Natural killer cell (primary cell): ENCODE measurements around the gene ERICH3. TPM values are rescaled to one million over a fixed set of nuclear protein-coding genes. Genes with fewer than 3 reads are reported as not detected.

Experiments used
- ATAC-seq, 3 donors: fragments of 150-1000 bp in 2 of 3; fragments of 200-7000 bp in 1 of 3; cut with Tn5 transposase; 1 replicate in 1 of 3; 2 replicates in 2 of 3; pipeline ENCODE4 v1.10.0; 2021; ENCODE audit warnings: mild to moderate bottlenecking in 2 of 3, moderate library complexity in 2 of 3
- DNase-seq, 2 donors: peaks; one replicate each; pipeline versions ENCODE4 v3.0.0 to v3.0.0-alpha.2; 2013 to 2021; ENCODE audit warnings: mixed read lengths in 1 of 2
- H3K27ac ChIP-seq: one replicate; pipeline ENCODE4 v1.5.1; 2013; ENCODE audit warnings: mild to moderate bottlenecking, low read length
- H3K27me3 ChIP-seq: one replicate; pipeline ENCODE4 v1.6.1; 2013; ENCODE audit warnings: low read length; ENCODE audit not compliant: control insufficient read depth, insufficient read depth
- H3K36me3 ChIP-seq: one replicate; pipeline ENCODE4 v1.6.1; 2013; ENCODE audit warnings: low read length; ENCODE audit not compliant: control insufficient read depth, insufficient read depth
- H3K4me1 ChIP-seq: one replicate; pipeline ENCODE4 v1.6.1; 2013; ENCODE audit warnings: low read length; ENCODE audit not compliant: control insufficient read depth, insufficient read depth
- H3K4me3 ChIP-seq: one replicate; pipeline ENCODE4 v1.5.1; 2013; ENCODE audit warnings: low read length
- H3K9me3 ChIP-seq: one replicate; pipeline ENCODE4 v1.6.1; 2013; ENCODE audit warnings: low read length; ENCODE audit not compliant: control insufficient read depth, insufficient read depth
- H3K27ac Mint-ChIP-seq, 2 donors: one replicate each; pipeline ENCODE4 v1.8.0; 2022; ENCODE audit warnings: mild to moderate bottlenecking in 2 of 2, mixed read lengths in 2 of 2, moderate library complexity in 1 of 2
- H3K27me3 Mint-ChIP-seq, 2 donors: one replicate each; pipeline ENCODE4 v1.8.0; 2022; ENCODE audit warnings: low read depth in 2 of 2, mixed read lengths in 2 of 2
- H3K36me3 Mint-ChIP-seq: one replicate; pipeline ENCODE4 v1.8.0; 2022; ENCODE audit warnings: mixed read lengths
- H3K4me1 Mint-ChIP-seq, 2 donors: one replicate each; pipeline ENCODE4 v1.8.0; 2022; ENCODE audit warnings: mixed read lengths in 2 of 2
- H3K4me3 Mint-ChIP-seq: one replicate; pipeline ENCODE4 v1.8.0; 2022; ENCODE audit warnings: mild to moderate bottlenecking, moderate library complexity, mixed read lengths
- H3K9me3 Mint-ChIP-seq, 2 donors: one replicate each; pipeline ENCODE4 v1.8.0; 2022; ENCODE audit warnings: mixed read lengths in 2 of 2
- CTCF ChIP-seq: fragments of 200-600 bp; IDR thresholded peaks from one replicate; pipeline ENCODE4 v1.8.0; 2022; ENCODE audit warnings: antibody characterized with exemption
- WGBS: methylation state at CpG from one replicate; pipeline ENCODE4 v1.1.7; 2013; ENCODE audit warnings: missing lambda C conversion rate; ENCODE audit not compliant: insufficient coverage; 5-methylcytosine and 5-hydroxymethylcytosine counted together
- intact Hi-C: fragments of 100-400 bp; cut with micrococcal nuclease; formaldehyde crosslinking; loops from one replicate; pipeline ENCODE4 v1.14.2; 2022
- total RNA-seq, 4 donors: library from RNA; stranded (reverse); fragments of 120-200 nt in 1 of 4; gene quantifications; one replicate each; pipeline versions ENCODE4 v1.2.3 to v1.2.4, GENCODE V29; 2013 to 2022

The ERICH3 gene
- total RNA-seq, 3 donors from 2014 or later (not counting 1 experiment from before 2014, with no cell fraction given), result 0.64 to 1.0 (median 0.68) TPM

GRCh38 chr1:74522148-74522547 is 151.4 kb downstream of the ERICH3 start:
- Histone ChIP-seq H3K27me3 (no peaks in the 10 kb centered on the region), H3K36me3 (no peaks in the 10 kb centered on the region), H3K4me3 (no peak overlapping the region), H3K9me3 (no peaks in the 10 kb centered on the region), H3K27ac (no peak overlapping the region), H3K4me1 (no peaks in the 10 kb centered on the region)
- ATAC-seq, result no peak
- TF ChIP-seq CTCF, result no peak
- no peak for DNase-seq
- Mint-ChIP-seq H3K27ac (no peak overlapping the region), H3K27me3 (peaks cover 2 to 3% of the 10 kb centered on the region in 2 donors), H3K9me3 (peaks cover 0 to 2% of the 10 kb centered on the region in 2 donors), H3K4me1 (no peaks in the 10 kb centered on the region), H3K4me3 (no peak overlapping the region), H3K36me3 (no peaks in the 10 kb centered on the region)
- WGBS, result 58% methylated on average over 4 of the region's 4 CpGs
- intact Hi-C loops, result no loop called here

Other genes starting within 250 kb of the ERICH3 start
- gene LRRC53, start 161.2 kb downstream of the ERICH3 start, total RNA-seq, result not detected
- 10 to 100 TPM; 15.2 to 24.1 (median 22.0) TPM for gene CRYZ, start 59.3 kb upstream of the ERICH3 start, total RNA-seq
- gene TYW3, start 59.4 kb upstream of the ERICH3 start, total RNA-seq, result 10 to 100 TPM in 1 of 3 donors, 1 to 10 TPM in 2; 8.1 to 14.0 (median 8.3) TPM